Progenitor cell of endocrine pancreas (in vitro differentiated cells): Measurements from ENCODE around the gene NISCH. TPM values are rescaled to one million over a fixed set of nuclear protein-coding genes. Genes with fewer than 3 reads are reported as not detected.

Experiments used
- total RNA-seq: library from RNA; stranded (reverse); gene quantifications from 2 replicates; pipeline ENCODE4 v1.2.1, GENCODE V29; 2021

The NISCH gene
- total RNA-seq, 1 donor from 2014 or later: 214 TPM

Other genes with a start within 250 kb of the NISCH start
- gene TLR9, start 230.0 kb upstream of the NISCH start, total RNA-seq: not detected in 2 replicates
- 27.6 and 31.5 TPM in 2 replicates for gene TWF2, start 216.4 kb upstream of the NISCH start, total RNA-seq
- gene PPM1M, start 209.8 kb upstream of the NISCH start, total RNA-seq: 6.1 and 6.7 TPM in 2 replicates
- gene WDR82, start 177.0 kb upstream of the NISCH start, total RNA-seq: 89.3 and 93.1 TPM in 2 replicates
- gene GLYCTK, start 167.8 kb upstream of the NISCH start, total RNA-seq: 52.5 and 53.6 TPM in 2 replicates
- 11.6 and 14.0 TPM in 2 replicates for gene DNAH1, start 139.3 kb upstream of the NISCH start, total RNA-seq
- 89.8 and 107 TPM in 2 replicates for gene BAP1, start 45.6 kb upstream of the NISCH start, total RNA-seq
- gene PHF7, start 44.9 kb upstream of the NISCH start, total RNA-seq: 4.6 and 5.5 TPM in 2 replicates
- 0.79 and 1.1 TPM in 2 replicates for gene SEMA3G, start 10.5 kb upstream of the NISCH start, total RNA-seq
- gene TNNC1, start 1.6 kb upstream of the NISCH start, total RNA-seq: 3.3 and 3.6 TPM in 2 replicates
- 0.27 and 0.46 TPM in 2 replicates for gene STAB1, start 39.7 kb downstream of the NISCH start, total RNA-seq
- gene NT5DC2, start 78.3 kb downstream of the NISCH start, total RNA-seq: 269 and 271 TPM in 2 replicates
- 14.2 and 18.9 TPM in 2 replicates for gene UQCC5, start 81.0 kb downstream of the NISCH start, total RNA-seq
- 128 and 131 TPM in 2 replicates for gene PBRM1, start 230.3 kb downstream of the NISCH start, total RNA-seq
- gene GNL3, start 230.4 kb downstream of the NISCH start, total RNA-seq: 85.9 and 94.0 TPM in 2 replicates